ENCODE data around the gene DUSP9.
A peak's percentile ranks its signal among the peaks of the same experiment; 100 is the strongest.

GRCh38 chrX:153599192-153600031, 47.6 kb upstream of the DUSP9 start:
- TF ChIP-seq CTCF (IDR thresholded peaks at IDR 0.05): peak in 1 of 6 experiments; percentile 6
- no peak for TF ChIP-seq POLR2A (IDR thresholded peaks at IDR 0.05)

All from thyroid gland (tissue), 4 donors.